Mesenchymal stem cell (in vitro differentiated cells and primary cell): ENCODE results near the gene HIVEP2.

Source experiments
- DNase-seq: peaks from one replicate; pipeline ENCODE4 v3.0.0-alpha.2; 2013
- H2AFZ ChIP-seq: one replicate; pipeline ENCODE4 v1.6.1; 2013; ENCODE audit warnings: low read depth, mild to moderate bottlenecking, control low read depth, inconsistent platforms, low read length, moderate library complexity
- H2AK5ac ChIP-seq: 2 replicates; pipeline ENCODE4 v1.6.1; 2013; ENCODE audit warnings: low read length, moderate library complexity, mild to moderate bottlenecking, inconsistent platforms; ENCODE audit not compliant: severe bottlenecking
- H2BK120ac ChIP-seq: one replicate; pipeline ENCODE4 v1.6.1; 2013; ENCODE audit warnings: low read depth, mild to moderate bottlenecking, inconsistent platforms, low read length, moderate library complexity
- H2BK12ac ChIP-seq, 2 experiments: one replicate each; pipeline ENCODE4 v1.6.1; 2013; ENCODE audit warnings: inconsistent platforms in 2 of 2, low read length in 2 of 2, mild to moderate bottlenecking in 2 of 2, moderate library complexity in 2 of 2, control low read depth in 1 of 2
- H2BK15ac ChIP-seq: one replicate; pipeline ENCODE4 v1.6.1; 2013; ENCODE audit warnings: mild to moderate bottlenecking, low read depth, inconsistent platforms; ENCODE audit not compliant: poor library complexity, severe bottlenecking
- H2BK5ac ChIP-seq: 2 replicates; pipeline ENCODE4 v1.6.1; 2013; ENCODE audit warnings: low read depth, mild to moderate bottlenecking, low read length, control low read depth, inconsistent platforms; ENCODE audit not compliant: poor library complexity, severe bottlenecking
- H3K14ac ChIP-seq, 2 experiments: one replicate each; pipeline ENCODE4 v1.6.1; 2013; ENCODE audit warnings: inconsistent platforms in 2 of 2, low read length in 2 of 2, control low read depth in 1 of 2, mild to moderate bottlenecking in 1 of 2, moderate library complexity in 1 of 2
- H3K18ac ChIP-seq, 2 experiments: one replicate each; pipeline ENCODE4 v1.6.1; 2013; ENCODE audit warnings: inconsistent platforms in 2 of 2, low read length in 2 of 2, control low read depth in 1 of 2, low read depth in 1 of 2, mild to moderate bottlenecking in 1 of 2
- H3K23ac ChIP-seq, 2 experiments: one replicate each; pipeline ENCODE4 v1.6.1; 2013; ENCODE audit warnings: inconsistent platforms in 2 of 2, low read length in 2 of 2, mild to moderate bottlenecking in 2 of 2, moderate library complexity in 2 of 2, control low read depth in 1 of 2
- H3K27ac ChIP-seq: 2 replicates; pipeline ENCODE4 v1.5.1; 2013; ENCODE audit warnings: mild to moderate bottlenecking, moderate library complexity, low read length, control low read depth, inconsistent platforms; ENCODE audit not compliant: poor library complexity, severe bottlenecking
- H3K27me3 ChIP-seq, 2 experiments: 2 replicates each; pipeline versions ENCODE4 v1.6.1 to v1.7.0; 2013; ENCODE audit warnings: low read length in 2 of 2, mild to moderate bottlenecking in 2 of 2, moderate library complexity in 2 of 2, control low read depth in 1 of 2, inconsistent platforms in 1 of 2; ENCODE audit not compliant: control insufficient read depth in 1 of 2, insufficient read depth in 1 of 2
- H3K36me3 ChIP-seq, 2 experiments: 2 replicates each; pipeline versions ENCODE4 v1.6.1 to v1.7.0; 2013; ENCODE audit warnings: low read length in 2 of 2, control low read depth in 1 of 2, inconsistent platforms in 1 of 2, low read depth in 1 of 2, mild to moderate bottlenecking in 1 of 2; ENCODE audit not compliant: insufficient read depth in 2 of 2, control insufficient read depth in 1 of 2
- H3K4ac ChIP-seq, 2 experiments: one replicate each; pipeline ENCODE4 v1.6.1; 2013; ENCODE audit warnings: inconsistent platforms in 2 of 2, low read length in 2 of 2, mild to moderate bottlenecking in 2 of 2, moderate library complexity in 2 of 2, control low read depth in 1 of 2, low read depth in 1 of 2
- H3K4me1 ChIP-seq: 2 replicates; pipeline ENCODE4 v1.6.1; 2013; ENCODE audit warnings: low read depth, low read length, control low read depth; ENCODE audit not compliant: control insufficient read depth, insufficient read depth
- H3K4me2 ChIP-seq: 2 replicates; pipeline ENCODE4 v1.6.1; 2013; ENCODE audit warnings: low read length, mild to moderate bottlenecking, inconsistent platforms; ENCODE audit not compliant: poor library complexity, severe bottlenecking
- H3K4me3 ChIP-seq, 2 experiments: 2 replicates each; pipeline versions ENCODE4 v1.5.1 to v1.7.0; 2013; ENCODE audit warnings: low read length in 2 of 2, mild to moderate bottlenecking in 2 of 2, control low read depth in 1 of 2, low read depth in 1 of 2; ENCODE audit not compliant: insufficient read depth in 1 of 2
- H3K79me1 ChIP-seq: replicated peaks from 2 replicates; pipeline ENCODE4 v1.6.1; 2013; ENCODE audit warnings: mild to moderate bottlenecking, control low read depth, low read length, inconsistent platforms; ENCODE audit not compliant: poor library complexity, severe bottlenecking
- H3K9ac ChIP-seq: 2 replicates; pipeline ENCODE4 v1.7.0; 2013; ENCODE audit warnings: mild to moderate bottlenecking, low read length, moderate library complexity
- H3K9me3 ChIP-seq: 2 replicates; pipeline ENCODE4 v1.7.0; 2013; ENCODE audit warnings: mild to moderate bottlenecking, low read length; ENCODE audit not compliant: control insufficient read depth
- H4K8ac ChIP-seq: one replicate; pipeline ENCODE4 v1.6.1; 2013; ENCODE audit warnings: inconsistent platforms, mild to moderate bottlenecking, low read length, moderate library complexity
- H4K91ac ChIP-seq: one replicate; pipeline ENCODE4 v1.6.1; 2013; ENCODE audit warnings: mild to moderate bottlenecking, low read length, inconsistent platforms
- whole genome bisulfite sequencing: methylation state at CpG from one replicate; pipeline ENCODE4 v1.1.7; 2013; ENCODE audit warnings: mixed read lengths; 5-methylcytosine and 5-hydroxymethylcytosine counted together

HIVEP2 gene

GRCh38 chr6:142834853-142835252 is 110.1 kb downstream of the HIVEP2 start:
- H4K8ac ChIP-seq: no peak overlapping the region
- peaks cover 6% of the 10 kb centered on the region for H3K4me1 ChIP-seq
- no peak overlapping the region for H3K4me2 ChIP-seq
- H4K91ac ChIP-seq: no peak overlapping the region
- no peak overlapping the region for H3K9ac ChIP-seq
- H3K9me3 ChIP-seq: no peaks in the 10 kb centered on the region
- no peak overlapping the region for H2BK15ac ChIP-seq
- DNase-seq: no peak
- H3K79me1 ChIP-seq: peaks cover 12% of the 10 kb centered on the region
- H3K27me3 ChIP-seq: no peaks in the 10 kb centered on the region
- H3K4ac ChIP-seq: no peak overlapping the region
- H3K18ac ChIP-seq: no peak overlapping the region
- H2AFZ ChIP-seq: no peak overlapping the region
- no peak overlapping the region for H2BK5ac ChIP-seq
- no peak overlapping the region for H2BK120ac ChIP-seq
- H2AK5ac ChIP-seq: no peak overlapping the region
- no peak overlapping the region for H3K23ac ChIP-seq
- no peak overlapping the region for H2BK12ac ChIP-seq
- H3K36me3 ChIP-seq: peaks cover 0 to 6% of the 10 kb centered on the region in 2 experiments
- H3K14ac ChIP-seq: no peak overlapping the region
- no peak overlapping the region for H3K27ac ChIP-seq
- WGBS: 100% methylated on average over 2 of the region's 3 CpGs
- H3K4me3 ChIP-seq: no peak overlapping the region

GRCh38 chr6:142833798-142834197 is 111.2 kb downstream of the HIVEP2 start:
- Histone ChIP-seq H3K27ac (peak overlapping the region; percentile 30), H4K91ac (no peak overlapping the region), H3K18ac (no peak overlapping the region), H3K9me3 (no peaks in the 10 kb centered on the region), H3K79me1 (peaks cover 14% of the 10 kb centered on the region), H3K4me2 (no peak overlapping the region), H2BK12ac (no peak overlapping the region), H3K4me3 (no peak overlapping the region), H2BK5ac (no peak overlapping the region), H2AK5ac (no peak overlapping the region), H2BK120ac (no peak overlapping the region), H3K23ac (no peak overlapping the region), H3K4ac (no peak overlapping the region), H3K36me3 (peaks cover 0 to 6% of the 10 kb centered on the region in 2 experiments), H2AFZ (no peak overlapping the region), H4K8ac (no peak overlapping the region), H3K27me3 (no peaks in the 10 kb centered on the region), H3K4me1 (peaks cover 6% of the 10 kb centered on the region), H2BK15ac (no peak overlapping the region), H3K9ac (no peak overlapping the region), H3K14ac (no peak overlapping the region)
- DNase-seq: no peak
- WGBS: no CpG with 5 or more reads among the region's 2 CpGs

GRCh38 chr6:142833054-142833453 is 111.9 kb downstream of the HIVEP2 start:
- peak; percentile 90 for DNase-seq
- no peak overlapping the region for H4K91ac ChIP-seq
- H2BK12ac ChIP-seq: no peak overlapping the region
- H4K8ac ChIP-seq: no peak overlapping the region
- no peak overlapping the region for H3K23ac ChIP-seq
- peaks cover 6% of the 10 kb centered on the region for H3K4me1 ChIP-seq
- peak overlapping the region; percentile 68 for H3K27ac ChIP-seq
- H2BK5ac ChIP-seq: no peak overlapping the region
- H3K4ac ChIP-seq: no peak overlapping the region
- H2BK15ac ChIP-seq: no peak overlapping the region
- H2AFZ ChIP-seq: no peak overlapping the region
- H3K4me2 ChIP-seq: no peak overlapping the region
- H3K18ac ChIP-seq: no peak overlapping the region
- H3K4me3 ChIP-seq: no peak overlapping the region
- H2BK120ac ChIP-seq: no peak overlapping the region
- peak overlapping the region; percentile 49 for H3K9ac ChIP-seq
- H3K9me3 ChIP-seq: no peaks in the 10 kb centered on the region
- peaks cover 0 to 6% of the 10 kb centered on the region in 2 experiments for H3K36me3 ChIP-seq
- H2AK5ac ChIP-seq: no peak overlapping the region
- H3K14ac ChIP-seq: no peak overlapping the region
- H3K27me3 ChIP-seq: no peaks in the 10 kb centered on the region
- peaks cover 14% of the 10 kb centered on the region for H3K79me1 ChIP-seq
- 0% methylated on average over 1 of the region's 1 CpG for WGBS

GRCh38 chr6:142830807-142831206 is 114.2 kb downstream of the HIVEP2 start:
- Histone ChIP-seq H3K79me1 (peaks cover 15% of the 10 kb centered on the region), H3K27ac (no peak overlapping the region)

More at GRCh38 chr6:142830807-142831206, 114.2 kb downstream of the HIVEP2 start:
- H3K18ac ChIP-seq: peak overlapping the region in 1 of 2 experiments; percentile 31
- H2AFZ ChIP-seq: no peak overlapping the region
- H2AK5ac ChIP-seq: peak overlapping the region; percentile 23
- H3K4ac ChIP-seq: no peak overlapping the region
- peak overlapping the region in 1 of 2 experiments; percentile 63 for H2BK12ac ChIP-seq
- peaks cover 0 to 6% of the 10 kb centered on the region in 2 experiments for H3K36me3 ChIP-seq
- H3K4me3 ChIP-seq: no peak overlapping the region
- H4K91ac ChIP-seq: no peak overlapping the region
- no peak overlapping the region for H2BK120ac ChIP-seq
- no peak overlapping the region for H2BK5ac ChIP-seq
- H3K27me3 ChIP-seq: no peaks in the 10 kb centered on the region
- no peak overlapping the region for H3K23ac ChIP-seq
- no peak overlapping the region for H3K4me2 ChIP-seq
- H3K14ac ChIP-seq: peak overlapping the region in 1 of 2 experiments; percentile 88
- WGBS: 87% methylated on average over 6 of the region's 6 CpGs
- H2BK15ac ChIP-seq: no peak overlapping the region
- no peak for DNase-seq
- peaks cover 8% of the 10 kb centered on the region for H3K4me1 ChIP-seq
- H3K9me3 ChIP-seq: no peaks in the 10 kb centered on the region
- H3K9ac ChIP-seq: peak overlapping the region; percentile 20
- H4K8ac ChIP-seq: no peak overlapping the region
